NCI-H2171 (cell line): ENCODE results near the gene CACNA1E.

Source experiments
- DNase-seq: peaks from one replicate; lab custom pipeline; 2025; lab: John Stamatoyannopoulos, UW

The CACNA1E gene

GRCh38 chr1:181485287-181486097, 2.2 kb downstream of the CACNA1E start:
- DNase-seq, result no peak

- DNase-seq, result no peak
Observed at GRCh38 chr1:181486098-181486420, 2.7 kb downstream of the CACNA1E start.

- DNase-seq, result no peak
Observed at GRCh38 chr1:181488866-181489265, 5.5 kb downstream of the CACNA1E start.

GRCh38 chr1:181490276-181490675, 7.0 kb downstream of the CACNA1E start:
- no peak for DNase-seq

- no peak for DNase-seq
Observed at GRCh38 chr1:181490740-181491712, 7.7 kb downstream of the CACNA1E start.

- no peak for DNase-seq
Observed at GRCh38 chr1:181493166-181493565, 9.8 kb downstream of the CACNA1E start.

GRCh38 chr1:181493885-181494284, 10.6 kb downstream of the CACNA1E start:
- no peak for DNase-seq

GRCh38 chr1:181496759-181497158, 13.4 kb downstream of the CACNA1E start:
- DNase-seq, result no peak

- no peak for DNase-seq
Observed at GRCh38 chr1:181497870-181498269, 14.6 kb downstream of the CACNA1E start.

- DNase-seq, result no peak
Observed at GRCh38 chr1:181499825-181500224, 16.5 kb downstream of the CACNA1E start.

- no peak for DNase-seq
Observed at GRCh38 chr1:181500636-181501035, 17.3 kb downstream of the CACNA1E start.

- DNase-seq, result no peak
Observed at GRCh38 chr1:181501612-181502011, 18.3 kb downstream of the CACNA1E start.

GRCh38 chr1:181503171-181503810, 20.0 kb downstream of the CACNA1E start:
- DNase-seq, result no peak

- no peak for DNase-seq
Observed at GRCh38 chr1:181504399-181504842, 21.1 kb downstream of the CACNA1E start.

- no peak for DNase-seq
Observed at GRCh38 chr1:181506563-181507353, 23.4 kb downstream of the CACNA1E start.

- no peak for DNase-seq
Observed at GRCh38 chr1:181508486-181509165, 25.3 kb downstream of the CACNA1E start.

GRCh38 chr1:181513786-181514297, 30.5 kb downstream of the CACNA1E start:
- no peak for DNase-seq

GRCh38 chr1:181514298-181515290, 31.3 kb downstream of the CACNA1E start:
- no peak for DNase-seq

GRCh38 chr1:181516706-181517105, 33.4 kb downstream of the CACNA1E start:
- DNase-seq, result no peak
